Measurements from ENCODE around the gene NSG2. TPM values are rescaled to one million over a fixed set of nuclear protein-coding genes. Genes with fewer than 3 reads are reported as not detected.

NSG2 gene
- total and polyA plus RNA-seq, 2 of the 4 experiments (the other 2 are of a cell fraction), result not detected

- no peak overlapping the region for H2AFZ ChIP-seq (replicated peaks; ENCODE audit: low read length, poor library complexity)
- no peak overlapping the region for H2BK15ac ChIP-seq (ENCODE audit: low read depth, low read length)
- no peak overlapping the region for H4K5ac ChIP-seq (ENCODE audit: low read depth, low read length)
- H3K9me1 ChIP-seq (ENCODE audit: insufficient read depth, low read length), result no peaks in the 10 kb centered on the region
- H4K8ac ChIP-seq (ENCODE audit: low read depth in 2 of 2, low read length in 2 of 2), result no peak overlapping the region
- H3K56ac ChIP-seq (ENCODE audit: extremely low read depth, insufficient read depth, low read length), result no peak overlapping the region
- no TSS peak for BruUV-seq (replicated peaks)
- no peak overlapping the region for H3K9ac ChIP-seq (ENCODE audit: low read depth, low read length)
- POLR2A ChIA-PET (ENCODE audit: unreplicated experiment), result no interaction called here
- H3K23ac ChIP-seq (ENCODE audit: low read depth, low read length), result no peak overlapping the region
- no peak overlapping the region for H3K14ac ChIP-seq (replicated peaks; ENCODE audit: low read depth, low read length)
- WGBS, 2 experiments (ENCODE audit: extremely low coverage in 2 of 2, insufficient read length in 1 of 2), result 71% methylated on average over 2 of the region's 5 CpGs; no CpG with 5 or more reads in 1 of the 2 experiments
- no peak overlapping the region for H3K4me3 ChIP-seq (ENCODE audit: insufficient read depth, low read depth, low read length)
- H4K20me1 ChIP-seq (ENCODE audit: insufficient read depth, low read length), result no peaks in the 10 kb centered on the region
- H2AK9ac ChIP-seq (replicated peaks; ENCODE audit: low read depth, low read length, poor library complexity), result no peak overlapping the region
- H3K27ac ChIP-seq (ENCODE audit: insufficient read depth, low read length), result no peak overlapping the region
- H3K4ac ChIP-seq (ENCODE audit: low read depth, low read length), result no peak overlapping the region
- no peak overlapping the region for H2BK20ac ChIP-seq (ENCODE audit: low read depth, low read length)
- in situ Hi-C loops (cut with MboI; ENCODE audit: low sequenced_read_pairs), result no loop called here
- CTCF ChIA-PET, result no interaction called here
- no peak overlapping the region for H2BK5ac ChIP-seq (ENCODE audit: low read depth, low read length, poor library complexity, severe bottlenecking)
- dilution Hi-C loops (cut with HindIII; ENCODE audit: low sequenced_read_pairs, unreplicated experiment), result no loop called here
- no peak for DNase-seq
- no peak overlapping the region for H3K4me2 ChIP-seq (ENCODE audit: low read depth, low read length)
- intact Hi-C loops (cut with micrococcal nuclease), result no loop called here
- TF ChIP-seq MXI1 (IDR thresholded peaks at IDR 0.05; ENCODE audit: borderline replicate concordance, low read depth, low read length) (no peak), SMC3 (IDR thresholded peaks at IDR 0.05; ENCODE audit: low read depth, low read length) (no peak), RFX5 (IDR thresholded peaks at IDR 0.05; ENCODE audit: low read depth, low read length) (no peak)
- H3K4me1 ChIP-seq (ENCODE audit: control insufficient read depth, insufficient read depth, low read length), result no peaks in the 10 kb centered on the region
- no peak overlapping the region for H3K18ac ChIP-seq (ENCODE audit: low read depth, low read length)
- H3K36me3 ChIP-seq (ENCODE audit: control insufficient read depth, insufficient read depth, low read length), result no peaks in the 10 kb centered on the region
- ATAC-seq (ENCODE audit: low read depth), result no peak
- H3K27me3 ChIP-seq (ENCODE audit: control insufficient read depth, insufficient read depth, low read length), result no peaks in the 10 kb centered on the region
- H3K9me3 ChIP-seq (ENCODE audit: control insufficient read depth, insufficient read depth, low read length), result peaks cover 9% of the 10 kb centered on the region; the same call in 1 of the 2 replicates
- H3K79me1 ChIP-seq (ENCODE audit: low read depth in 1 of 2, low read length in 2 of 2), result no peaks in the 10 kb centered on the region
- H4K91ac ChIP-seq (ENCODE audit: insufficient read depth, low read depth, low read length), result no peak overlapping the region
- H2AK5ac ChIP-seq (ENCODE audit: low read depth, low read length), result no peak overlapping the region
- no peak overlapping the region for H2BK120ac ChIP-seq (ENCODE audit: low read depth, low read length)
Measured at GRCh38 chr5:174093123-174093522, 47.6 kb downstream of the NSG2 start.
